A673 (cell line): ENCODE data around the gene HES2.

ENCODE experiments used
- EZH2 ChIP-seq: fragments of 200-600 bp; sonication (generic); IDR thresholded peaks from 2 replicates; pipeline ENCODE4 v1.6.1; 2017; ENCODE audit warnings: borderline replicate concordance, low read depth, mild to moderate bottlenecking, mixed read lengths, antibody characterized with exemption, low read length; ENCODE audit not compliant: poor library complexity, severe bottlenecking
- TF ChIP-seq, protein P1 (sequence below): fragments of 300-800, 200-600 bp; sonication (generic); conservative IDR thresholded peaks from 2 replicates; pipeline ENCODE4 v1.5.1; 2017; ENCODE audit warnings: low read depth, mild to moderate bottlenecking, antibody characterized with exemption, low read length, moderate library complexity, mixed read lengths

- TF ChIP-seq, protein P1, sequence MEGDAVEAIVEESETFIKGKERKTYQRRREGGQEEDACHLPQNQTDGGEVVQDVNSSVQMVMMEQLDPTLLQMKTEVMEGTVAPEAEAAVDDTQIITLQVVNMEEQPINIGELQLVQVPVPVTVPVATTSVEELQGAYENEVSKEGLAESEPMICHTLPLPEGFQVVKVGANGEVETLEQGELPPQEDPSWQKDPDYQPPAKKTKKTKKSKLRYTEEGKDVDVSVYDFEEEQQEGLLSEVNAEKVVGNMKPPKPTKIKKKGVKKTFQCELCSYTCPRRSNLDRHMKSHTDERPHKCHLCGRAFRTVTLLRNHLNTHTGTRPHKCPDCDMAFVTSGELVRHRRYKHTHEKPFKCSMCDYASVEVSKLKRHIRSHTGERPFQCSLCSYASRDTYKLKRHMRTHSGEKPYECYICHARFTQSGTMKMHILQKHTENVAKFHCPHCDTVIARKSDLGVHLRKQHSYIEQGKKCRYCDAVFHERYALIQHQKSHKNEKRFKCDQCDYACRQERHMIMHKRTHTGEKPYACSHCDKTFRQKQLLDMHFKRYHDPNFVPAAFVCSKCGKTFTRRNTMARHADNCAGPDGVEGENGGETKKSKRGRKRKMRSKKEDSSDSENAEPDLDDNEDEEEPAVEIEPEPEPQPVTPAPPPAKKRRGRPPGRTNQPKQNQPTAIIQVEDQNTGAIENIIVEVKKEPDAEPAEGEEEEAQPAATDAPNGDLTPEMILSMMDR: no peak
- no peak for TF ChIP-seq EZH2
Measured at GRCh38 chr1:6463120-6463412, 43.3 kb upstream of the HES2 start.
